ENCODE measurements around the gene POLR1C.
"Not testable (repeated sequence)": the region's sequence is repeated elsewhere in the genome, so short reads cannot be mapped to it uniquely, and the experiment has no call there.

Gene POLR1C

GRCh38 chr6:43516697-43517504 lies at the start of gene POLR1C, which contains the start of gene YIPF3:
Gene POLR1C, plus strand, starts transcription at chr6:43517089. Its CDS starts 21 bp downstream, at chr6:43517110.
Gene YIPF3, minus strand, starts transcription at chr6:43516926. Its CDS starts 119 bp downstream, at chr6:43516807.
- DNase-seq = peak; percentile 96 to 97

- not testable (repeated sequence) for DNase-seq
Observed at GRCh38 chr6:43467265-43467664, 49.6 kb upstream of the POLR1C start.

GRCh38 chr6:43467752-43468151 lies 49.1 kb upstream of the POLR1C start:
- DNase-seq = no peak

- DNase-seq = no peak
Observed at GRCh38 chr6:43468240-43468639, 48.6 kb upstream of the POLR1C start.

- DNase-seq = no peak
Observed at GRCh38 chr6:43468748-43469681, 47.9 kb upstream of the POLR1C start.

- no peak for DNase-seq
Observed at GRCh38 chr6:43469947-43470346, 46.9 kb upstream of the POLR1C start.

GRCh38 chr6:43471399-43471798 lies 45.5 kb upstream of the POLR1C start:
- no peak for DNase-seq

GRCh38 chr6:43472515-43472914 lies 44.4 kb upstream of the POLR1C start:
- DNase-seq = no peak

GRCh38 chr6:43475516-43475915 lies 41.4 kb upstream of the POLR1C start:
- no peak for DNase-seq

GRCh38 chr6:43476746-43477145 lies 40.1 kb upstream of the POLR1C start:
- peak in 1 of 2 donors; percentile 18 for DNase-seq

- peak; percentile 93 to 96 for DNase-seq
Observed at GRCh38 chr6:43477235-43478007, 39.5 kb upstream of the POLR1C start, which contains the start of gene TJAP1. Gene TJAP1, plus strand, starts transcription at chr6:43477570. Its CDS starts 21,432 bp downstream, at chr6:43499002.

GRCh38 chr6:43478008-43478372 lies 38.9 kb upstream of the POLR1C start:
- DNase-seq = peak in 1 of 2 donors; percentile 18

- DNase-seq = no peak
Observed at GRCh38 chr6:43481075-43481474, 35.8 kb upstream of the POLR1C start.

- DNase-seq = no peak
Observed at GRCh38 chr6:43481591-43482236, 35.2 kb upstream of the POLR1C start.

- DNase-seq = no peak
Observed at GRCh38 chr6:43488667-43489276, 28.1 kb upstream of the POLR1C start.

- DNase-seq = no peak
Observed at GRCh38 chr6:43489277-43490072, 27.4 kb upstream of the POLR1C start.

- no peak for DNase-seq
Observed at GRCh38 chr6:43490523-43490939, 26.4 kb upstream of the POLR1C start.

- no peak for DNase-seq
Observed at GRCh38 chr6:43491750-43492661, 24.9 kb upstream of the POLR1C start.

GRCh38 chr6:43492673-43493072 lies 24.2 kb upstream of the POLR1C start:
- DNase-seq = no peak

- no peak for DNase-seq
Observed at GRCh38 chr6:43493230-43493629, 23.7 kb upstream of the POLR1C start.

Data from CD4-positive, alpha-beta T cell treated with Interferon alpha-2 for 1 hour (primary cell).